GM21367 (cell line): ENCODE data around the gene POFUT1.
"Not testable (repeated sequence)": the region's sequence is repeated elsewhere in the genome, so short reads cannot be mapped to it uniquely, and the experiment has no call there.

Experiments
- ATAC-seq: cut with Tn5 transposase; IDR thresholded peaks from one replicate; pipeline ENCODE4 v1.9.1; 2021; ENCODE audit not compliant: unreplicated experiment

The POFUT1 gene

DNA sequence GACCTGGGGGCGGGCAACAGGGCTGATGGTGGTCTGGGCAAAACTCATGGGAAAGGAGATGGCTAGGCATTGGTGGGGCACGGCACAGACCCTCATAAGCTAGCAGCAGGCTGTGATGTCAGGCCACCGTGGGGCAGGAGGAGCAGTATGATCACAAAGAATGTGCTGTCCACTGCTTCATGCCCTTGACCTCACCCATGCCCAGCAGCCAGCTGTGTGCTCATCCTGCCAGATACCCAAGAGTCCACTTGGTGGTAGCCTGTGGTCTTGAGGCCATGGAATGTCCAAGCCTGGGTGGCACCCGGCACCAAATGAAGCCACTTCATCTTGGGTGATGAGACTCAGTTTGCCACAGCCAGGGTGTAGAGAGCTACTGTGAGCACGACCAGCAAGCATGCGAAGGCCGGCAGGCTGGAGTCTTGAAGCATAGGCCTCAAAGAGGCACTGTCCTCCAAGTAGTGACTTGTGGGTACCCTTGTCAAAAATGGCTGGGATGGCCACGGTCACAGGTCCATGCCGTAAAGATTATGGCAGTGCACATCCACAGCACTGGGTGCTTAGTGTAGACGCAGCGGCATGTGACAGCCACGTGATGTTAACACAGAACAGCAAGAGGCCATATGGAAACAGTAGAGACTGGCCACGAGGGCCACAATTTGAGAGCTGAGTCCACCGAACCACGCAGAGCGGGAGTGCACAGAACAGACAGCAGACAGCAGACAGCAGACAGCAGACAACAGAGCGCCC, 19.1 kb upstream of the POFUT1 start:
- no peak for ATAC-seq

GRCh38 chr20:32189123-32189410, 18.6 kb upstream of the POFUT1 start:
- no peak for ATAC-seq

DNA sequence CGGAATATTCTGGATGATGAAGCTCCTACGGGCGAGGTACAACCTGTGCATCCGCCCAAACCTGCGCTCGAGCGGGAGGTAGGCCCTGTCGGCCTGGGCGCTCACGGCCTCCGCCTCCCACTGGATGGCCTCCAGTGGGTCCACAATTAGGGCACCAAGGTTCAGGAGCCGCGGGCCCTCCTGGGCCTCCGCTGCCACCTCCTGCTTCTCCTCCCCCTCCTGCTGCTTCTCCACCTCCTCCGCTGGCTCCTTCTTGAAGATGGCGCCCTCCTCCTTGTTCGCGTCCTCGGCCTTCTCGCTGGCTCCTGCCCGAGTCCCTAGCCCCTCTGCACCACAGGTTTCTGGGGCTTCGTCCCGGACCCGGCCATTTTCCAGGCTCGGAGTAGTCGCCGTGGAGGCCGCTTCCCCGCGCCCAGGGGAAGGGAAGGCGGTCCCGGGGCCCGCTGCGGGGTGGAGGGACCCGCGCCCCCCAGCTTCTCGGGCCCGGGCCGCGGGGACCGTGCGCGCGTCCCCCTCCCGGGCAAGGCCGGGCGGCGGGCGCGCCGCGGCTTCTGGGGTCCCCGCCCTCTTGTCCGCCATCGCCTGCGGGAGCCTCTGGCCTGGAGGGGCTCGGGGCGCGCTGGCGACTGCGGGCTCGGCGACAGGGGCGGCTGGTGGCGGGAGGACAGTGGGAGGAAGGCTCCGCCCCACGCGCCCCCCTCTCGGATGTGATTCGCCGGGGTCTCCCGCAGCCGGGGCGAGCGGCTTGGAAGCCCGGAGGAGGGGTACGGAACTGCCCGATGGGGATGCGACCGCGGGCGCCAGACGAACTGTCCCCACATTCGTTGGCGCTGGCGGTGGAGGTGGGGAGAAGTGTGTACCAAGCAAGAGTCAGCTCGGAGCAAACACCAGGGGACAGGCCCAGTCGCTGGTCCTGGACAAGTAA, 17.7 kb upstream of the POFUT1 start:
- ATAC-seq: no peak

GRCh38 chr20:32190616-32191415, 16.9 kb upstream of the POFUT1 start:
- ATAC-seq: no peak

GRCh38 chr20:32191422-32191821, 16.3 kb upstream of the POFUT1 start:
- ATAC-seq: no peak

DNA sequence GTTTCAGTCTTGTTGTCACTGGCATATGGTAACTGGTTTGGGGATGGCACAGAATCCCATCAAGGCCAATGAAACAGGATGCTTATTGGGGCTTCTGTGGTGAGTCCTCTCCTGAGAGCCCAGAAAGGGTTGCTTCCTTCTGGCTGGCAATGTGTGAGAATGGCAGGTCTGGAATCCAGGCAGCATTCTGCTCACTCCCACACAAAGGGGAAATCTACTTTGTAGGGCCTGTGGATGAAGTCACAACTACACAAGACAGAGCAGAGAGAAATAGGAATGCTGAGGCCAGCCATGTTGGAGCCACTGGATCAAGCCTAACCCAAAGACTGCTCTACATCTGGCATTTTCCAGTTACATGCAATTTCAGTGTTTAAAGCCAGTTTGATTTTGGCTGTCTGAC, 15.8 kb upstream of the POFUT1 start:
- ATAC-seq: no peak

DNA sequence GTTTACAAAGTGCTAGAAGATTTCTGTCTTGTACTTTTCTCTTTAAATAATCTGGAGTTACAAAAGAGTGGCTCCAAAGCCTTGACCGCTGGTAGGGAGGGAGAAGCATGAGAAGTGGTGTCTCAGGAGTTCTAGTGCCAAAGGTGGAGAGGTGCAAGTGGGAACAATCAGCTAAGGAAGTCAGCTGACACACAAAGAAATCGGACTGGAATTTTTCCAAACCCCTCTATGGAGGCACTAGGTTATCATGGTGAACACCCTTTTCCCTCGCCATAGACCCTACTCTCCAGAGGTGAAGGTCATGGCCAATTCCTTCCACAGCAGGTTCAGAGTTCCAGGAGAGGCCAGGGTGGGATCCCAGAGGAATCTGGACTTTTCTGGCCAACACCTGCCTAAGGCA, 15.0 kb upstream of the POFUT1 start:
- ATAC-seq: no peak

- not testable (repeated sequence) for ATAC-seq
Observed at GRCh38 chr20:32193336-32193735, 14.3 kb upstream of the POFUT1 start.

GRCh38 chr20:32193996-32194395, 13.7 kb upstream of the POFUT1 start:
- ATAC-seq: no peak

DNA sequence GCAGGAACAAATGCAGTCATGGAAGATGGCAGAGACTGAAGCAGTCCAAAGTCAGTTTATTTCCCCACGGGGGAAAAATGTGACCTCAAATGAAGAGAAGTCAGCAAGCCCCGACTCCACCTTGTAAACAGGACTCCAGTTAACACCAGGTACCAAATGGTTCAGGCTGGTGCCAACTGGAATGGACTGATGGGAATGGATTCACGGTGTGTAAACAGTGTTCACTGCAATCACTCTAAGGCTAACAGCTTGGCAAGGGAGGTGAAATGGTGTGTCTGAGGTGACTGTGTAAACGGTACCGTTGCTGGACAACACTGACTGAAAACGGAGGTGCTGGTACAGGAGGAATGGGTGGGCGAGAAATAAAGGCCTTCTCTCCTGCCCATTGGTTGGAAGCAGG, 12.1 kb upstream of the POFUT1 start:
- ATAC-seq: no peak

DNA sequence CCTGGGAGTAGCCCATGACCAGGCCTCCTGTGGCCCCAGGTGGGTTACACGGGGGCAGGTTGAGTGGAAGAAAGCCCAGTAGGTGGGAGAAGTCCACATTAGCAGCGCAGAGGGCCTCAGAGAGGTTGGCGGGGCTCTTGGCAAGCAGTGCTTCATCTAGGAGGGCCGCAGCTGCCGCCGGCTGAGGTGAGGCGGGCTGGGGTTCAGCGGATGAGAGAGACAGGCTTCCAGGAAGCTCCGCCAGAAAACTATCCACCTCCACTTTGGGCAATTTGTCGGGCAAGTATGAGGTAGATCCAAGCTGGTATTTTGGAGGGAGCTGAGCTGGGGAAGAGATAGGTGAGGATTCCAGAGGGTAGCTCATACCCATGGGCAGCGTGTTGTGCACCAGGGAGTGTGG, 11.1 kb upstream of the POFUT1 start:
- not testable (repeated sequence) for ATAC-seq

- ATAC-seq: not testable (repeated sequence)
Observed at GRCh38 chr20:32197136-32197535, 10.5 kb upstream of the POFUT1 start.

DNA sequence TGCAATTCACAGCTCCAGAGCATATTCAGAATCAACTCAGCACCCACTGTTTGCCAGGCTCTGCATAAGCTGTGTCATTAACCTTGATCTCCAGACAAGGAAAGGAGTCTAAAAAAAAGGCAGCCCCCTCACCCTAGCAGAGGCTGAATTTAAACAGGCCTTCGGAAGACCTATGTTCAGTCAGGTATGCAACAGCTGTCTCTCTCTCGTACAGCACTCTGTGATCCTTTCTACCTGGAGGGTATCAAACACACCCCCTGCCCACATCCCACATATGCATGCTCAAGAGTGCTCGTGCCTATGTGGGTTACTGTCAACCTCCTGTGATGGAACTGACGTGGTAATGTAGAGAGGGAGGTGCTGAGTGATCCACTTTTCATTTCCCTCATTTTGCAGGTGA, 8.7 kb upstream of the POFUT1 start:
- ATAC-seq: no peak

GRCh38 chr20:32201296-32201976, 6.2 kb upstream of the POFUT1 start:
- ATAC-seq: no peak

GRCh38 chr20:32201977-32202363, 5.7 kb upstream of the POFUT1 start:
- ATAC-seq: no peak

DNA sequence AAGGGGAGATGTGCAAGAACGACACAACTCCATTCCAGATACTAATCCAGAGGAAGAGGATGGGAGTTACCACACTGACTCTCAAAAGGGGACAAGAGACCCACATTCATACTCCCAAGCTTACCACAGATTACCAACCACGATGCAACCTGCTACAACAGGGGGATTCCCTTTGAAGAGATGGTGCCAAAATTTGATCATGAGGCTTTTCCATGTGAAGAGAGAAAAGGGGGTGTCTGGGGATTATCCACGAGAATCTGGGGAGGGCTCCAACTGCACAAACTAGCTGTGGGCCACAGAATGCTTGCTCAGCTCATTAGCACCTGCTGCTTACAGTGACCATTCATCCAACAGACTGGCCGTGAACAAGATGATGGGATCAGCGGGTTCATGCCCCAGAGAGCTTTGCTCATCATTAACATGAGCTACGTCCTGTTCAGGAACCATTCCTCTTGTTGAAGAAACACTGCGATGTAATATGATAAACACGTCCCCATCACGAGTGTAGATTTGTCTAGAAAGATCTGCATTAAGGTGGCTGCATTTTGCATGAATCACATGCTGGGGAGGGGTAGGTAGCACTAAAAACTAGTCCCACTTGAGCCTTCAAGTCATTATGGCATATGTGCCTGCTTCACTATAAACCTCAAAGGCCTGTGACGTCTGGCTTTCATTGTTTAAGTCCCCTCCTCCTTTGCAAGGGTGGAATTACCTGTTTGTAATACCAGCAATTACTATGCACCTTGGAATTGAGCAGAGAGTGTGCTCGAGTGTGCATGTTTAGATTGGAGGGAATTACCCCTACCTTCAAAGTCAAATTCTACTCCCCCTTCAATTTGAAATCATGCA, 4.1 kb upstream of the POFUT1 start:
- ATAC-seq: no peak

GRCh38 chr20:32204205-32205109, 3.2 kb upstream of the POFUT1 start:
- no peak for ATAC-seq

GRCh38 chr20:32205110-32205842, 2.4 kb upstream of the POFUT1 start:
- ATAC-seq: no peak
